Hepatocyte (in vitro differentiated cells): ENCODE results near the gene STIM2.

Experiments used
- CTCF ChIP-seq: fragments of 200-600 bp; sonication (generic); IDR thresholded peaks from 2 replicates; pipeline ENCODE4 v1.5.1; 2016; ENCODE audit warnings: antibody characterized with exemption, mild to moderate bottlenecking; ENCODE audit not compliant: poor library complexity
- EZH2 ChIP-seq: fragments of 200-600 bp; sonication (generic); IDR thresholded peaks from 2 replicates; pipeline ENCODE4 v1.6.1; 2016; ENCODE audit warnings: antibody characterized with exemption, mild to moderate bottlenecking, borderline replicate concordance

- TF ChIP-seq CTCF: no peak
- TF ChIP-seq EZH2: no peak
Measured at GRCh38 chr4:27001398-27002164, 140.9 kb downstream of the STIM2 start.
